ENCODE data around the gene TMEM101. TPM values are rescaled to one million over a fixed set of nuclear protein-coding genes. Genes with fewer than 3 reads are reported as not detected.

Gene TMEM101
- total RNA-seq, 1 experiment from 2014 or later, result 18.6 TPM

GRCh38 chr17:43979011-43979410 is 35.8 kb downstream of the TMEM101 start:
- Histone ChIP-seq H3K4ac (ENCODE audit: low read depth, low read length) (no peak overlapping the region), H2AK5ac (ENCODE audit: insufficient read length, low read length) (no peak overlapping the region), H4K20me1 (ENCODE audit: control insufficient read depth, insufficient read depth, insufficient read length) (no peaks in the 10 kb centered on the region), H2BK120ac (ENCODE audit: low read depth, low read length, poor library complexity, severe bottlenecking) (no peak overlapping the region), H4K5ac (ENCODE audit: insufficient read length, low read depth, low read length) (no peak overlapping the region), H3K23ac (ENCODE audit: insufficient read length, low read depth, low read length) (no peak overlapping the region), H3K27ac (ENCODE audit: insufficient read length, low read depth, low read length) (no peak overlapping the region), H4K91ac (ENCODE audit: insufficient read length, low read depth, low read length) (no peak overlapping the region), H3K79me2 (ENCODE audit: insufficient read depth, low read length) (no peaks in the 10 kb centered on the region), H2BK15ac (ENCODE audit: low read depth, low read length) (no peak overlapping the region), H3K79me1 (ENCODE audit: insufficient read depth, low read depth, low read length, poor library complexity, severe bottlenecking) (no peaks in the 10 kb centered on the region), H3K14ac (ENCODE audit: insufficient read depth, low read length) (no peak overlapping the region), H2BK20ac (ENCODE audit: low read depth, low read length, poor library complexity, severe bottlenecking) (no peak overlapping the region), H3K18ac (ENCODE audit: insufficient read length, low read depth, low read length) (no peak overlapping the region), H2BK12ac (ENCODE audit: insufficient read length, low read depth, low read length) (no peak overlapping the region), H3K9ac (ENCODE audit: extremely low read depth, insufficient read length, low read length) (no peak overlapping the region), H3K23me2 (ENCODE audit: insufficient read length, low read depth, low read length, poor library complexity, severe bottlenecking) (peaks cover 3% of the 10 kb centered on the region), H3K56ac (ENCODE audit: insufficient read length, low read depth, low read length) (no peak overlapping the region), H3K4me1 (ENCODE audit: insufficient read depth, low read length) (no peaks in the 10 kb centered on the region), H3K4me2 (ENCODE audit: insufficient read depth, insufficient read length, low read length) (no peak overlapping the region), H3K9me3 (ENCODE audit: control insufficient read depth, low read depth, low read length) (no peaks in the 10 kb centered on the region), H2AFZ (ENCODE audit: low read length) (no peak overlapping the region), H3T11ph (ENCODE audit: low read length) (no peak overlapping the region), H2BK5ac (ENCODE audit: insufficient read length, low read length) (no peak overlapping the region), H3K27me3 (ENCODE audit: insufficient read depth, low read length) (peaks cover 3% of the 10 kb centered on the region; the same call in 1 of the 2 replicates), H4K8ac (replicated peaks; ENCODE audit: insufficient read length, low read depth, low read length) (no peak overlapping the region)
- DNase-seq, result no peak
- no CpG with 5 or more reads among the region's 7 CpGs for WGBS (ENCODE audit: extremely low coverage, insufficient read length, low lambda C conversion rate)
- Mint-ChIP-seq H3K4me1 (0 out of 4 replicates have a peak, but pooled peaks cover 0 to 5% of the 10 kb centered on the region in 2 experiments), H3K36me3 (ENCODE audit: insufficient read depth in 1 of 3, low read depth in 3 of 3) (no peaks in the 10 kb centered on the region), H3K27me3 (ENCODE audit: low read depth) (peaks cover 62% of the 10 kb centered on the region), H3K27ac (no peak overlapping the region), H3K4me3 (no peak overlapping the region), H3K9me3 (no peaks in the 10 kb centered on the region)
- TF ChIP-seq CTCF (conservative IDR thresholded peaks at IDR 0.05), result no peak
